HFF-Myc (cell line): ENCODE results near the gene BABAM2.

Experiments used
- DNase-seq: peaks from one replicate; pipeline ENCODE4 v3.0.0-alpha.2; 2011; ENCODE audit warnings: low read depth; ENCODE audit errors: extremely low read depth
- H3K4me3 ChIP-seq: replicated peaks from 2 replicates; pipeline ENCODE4 v1.5.1; 2011; ENCODE audit warnings: low read depth, mild to moderate bottlenecking, control low read depth, low read length
- CTCF ChIP-seq: IDR thresholded peaks from 2 replicates; pipeline ENCODE4 v1.5.1; 2012; ENCODE audit warnings: mild to moderate bottlenecking, low read depth, low read length, control low read depth; ENCODE audit errors: missing control alignments

Gene BABAM2

GRCh38 chr2:28193630-28194403 lies 303.3 kb downstream of the BABAM2 start:
- no peak overlapping the region for H3K4me3 ChIP-seq
- DNase-seq, result peak; percentile 27
- no peak for TF ChIP-seq CTCF

- no peak for DNase-seq
- no peak for TF ChIP-seq CTCF
- no peak overlapping the region for H3K4me3 ChIP-seq
These were observed 309.6 kb downstream of the BABAM2 start for GRCh38 chr2:28199995-28200679.

- no peak for TF ChIP-seq CTCF
- DNase-seq, result no peak
- no peak overlapping the region for H3K4me3 ChIP-seq
These were observed 311.2 kb downstream of the BABAM2 start for GRCh38 chr2:28201671-28202180.

- TF ChIP-seq CTCF, result no peak
- no peak for DNase-seq
- no peak overlapping the region for H3K4me3 ChIP-seq
These were observed 312.2 kb downstream of the BABAM2 start for GRCh38 chr2:28202719-28203118.

- no peak for TF ChIP-seq CTCF
- DNase-seq, result no peak
- no peak overlapping the region for H3K4me3 ChIP-seq
These were observed 316.2 kb downstream of the BABAM2 start for GRCh38 chr2:28206762-28207161.

GRCh38 chr2:28209261-28209691 lies 318.7 kb downstream of the BABAM2 start:
- DNase-seq, result no peak
- H3K4me3 ChIP-seq, result no peak overlapping the region
- TF ChIP-seq CTCF, result no peak
